ENCODE measurements around the gene GXYLT2.

- no peak for TF ChIP-seq SIN3A (IDR thresholded peaks at IDR 0.05; ENCODE audit: borderline replicate concordance, insufficient read depth, low read length)
- TF ChIP-seq POLR2AphosphoS5 (IDR thresholded peaks at IDR 0.05; ENCODE audit: low read depth, low read length), result no peak
- TF ChIP-seq TAF1 (IDR thresholded peaks at IDR 0.05; ENCODE audit: borderline replicate concordance, insufficient read depth, low read length), result no peak
- TF ChIP-seq, protein P1, sequence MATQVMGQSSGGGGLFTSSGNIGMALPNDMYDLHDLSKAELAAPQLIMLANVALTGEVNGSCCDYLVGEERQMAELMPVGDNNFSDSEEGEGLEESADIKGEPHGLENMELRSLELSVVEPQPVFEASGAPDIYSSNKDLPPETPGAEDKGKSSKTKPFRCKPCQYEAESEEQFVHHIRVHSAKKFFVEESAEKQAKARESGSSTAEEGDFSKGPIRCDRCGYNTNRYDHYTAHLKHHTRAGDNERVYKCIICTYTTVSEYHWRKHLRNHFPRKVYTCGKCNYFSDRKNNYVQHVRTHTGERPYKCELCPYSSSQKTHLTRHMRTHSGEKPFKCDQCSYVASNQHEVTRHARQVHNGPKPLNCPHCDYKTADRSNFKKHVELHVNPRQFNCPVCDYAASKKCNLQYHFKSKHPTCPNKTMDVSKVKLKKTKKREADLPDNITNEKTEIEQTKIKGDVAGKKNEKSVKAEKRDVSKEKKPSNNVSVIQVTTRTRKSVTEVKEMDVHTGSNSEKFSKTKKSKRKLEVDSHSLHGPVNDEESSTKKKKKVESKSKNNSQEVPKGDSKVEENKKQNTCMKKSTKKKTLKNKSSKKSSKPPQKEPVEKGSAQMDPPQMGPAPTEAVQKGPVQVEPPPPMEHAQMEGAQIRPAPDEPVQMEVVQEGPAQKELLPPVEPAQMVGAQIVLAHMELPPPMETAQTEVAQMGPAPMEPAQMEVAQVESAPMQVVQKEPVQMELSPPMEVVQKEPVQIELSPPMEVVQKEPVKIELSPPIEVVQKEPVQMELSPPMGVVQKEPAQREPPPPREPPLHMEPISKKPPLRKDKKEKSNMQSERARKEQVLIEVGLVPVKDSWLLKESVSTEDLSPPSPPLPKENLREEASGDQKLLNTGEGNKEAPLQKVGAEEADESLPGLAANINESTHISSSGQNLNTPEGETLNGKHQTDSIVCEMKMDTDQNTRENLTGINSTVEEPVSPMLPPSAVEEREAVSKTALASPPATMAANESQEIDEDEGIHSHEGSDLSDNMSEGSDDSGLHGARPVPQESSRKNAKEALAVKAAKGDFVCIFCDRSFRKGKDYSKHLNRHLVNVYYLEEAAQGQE (IDR thresholded peaks at IDR 0.05; ENCODE audit: insufficient read depth in 1 of 2, low read depth in 2 of 2, low read length in 2 of 2), result no peak
Measured at GRCh38 chr3:72888546-72889309, 882 bp downstream of the GXYLT2 start.
